BJ (cell line): ENCODE data around the gene VIT. TPM values are rescaled to one million over a fixed set of nuclear protein-coding genes. Genes with fewer than 3 reads are reported as not detected.
"Not testable (repeated sequence)": the region's sequence is repeated elsewhere in the genome, so short reads cannot be mapped to it uniquely, and the experiment has no call there.

Experiments used
- CTCF ChIA-PET: fragments of 350-600 bp; formaldehyde crosslinking; extraction: SDS; loops from one replicate; lab custom pipeline; 2021; ENCODE audit warnings: antibody characterized with exemption, inconsistent platforms; lab: Yijun Ruan, JAX
- POLR2A ChIA-PET: fragments of 300-600 bp; sonication (Branson Sonifier 250); formaldehyde crosslinking; extraction: SDS; loops from one replicate; lab custom pipeline; 2021; ENCODE audit warnings: antibody characterized with exemption; lab: Charles Lee
- DNase-seq: peaks from one replicate; pipeline ENCODE4 v3.0.0-alpha.2; 2011; ENCODE audit warnings: low read depth
- H3K27me3 ChIP-seq: 2 replicates; pipeline ENCODE4 v1.6.0; 2011; ENCODE audit warnings: low read length; ENCODE audit not compliant: control insufficient read depth, insufficient read depth
- H3K36me3 ChIP-seq: 2 replicates; pipeline ENCODE4 v1.5.1; 2011; ENCODE audit warnings: low read length; ENCODE audit not compliant: control insufficient read depth, insufficient read depth
- H3K4me3 ChIP-seq: 2 replicates; pipeline ENCODE4 v1.5.1; 2011; ENCODE audit warnings: low read depth, mild to moderate bottlenecking, control low read depth, low read length
- polyA plus RNA-seq: library from polyadenylated mRNA; depleted of rRNA; stranded (reverse); fragments of >200 nt; gene quantifications from 2 replicates; pipeline ENCODE4 v1.2.3, GENCODE V29; 2011
- TF ChIP-seq, protein P1 (sequence below): IDR thresholded peaks from 2 replicates; pipeline ENCODE4 v1.5.1; 2011; ENCODE audit warnings: low read depth, mild to moderate bottlenecking, control low read depth, inconsistent platforms, low read length, moderate library complexity; ENCODE audit not compliant: insufficient read depth

The VIT gene
- polyA plus RNA-seq, 1 experiment, result 41.1 TPM

DNA sequence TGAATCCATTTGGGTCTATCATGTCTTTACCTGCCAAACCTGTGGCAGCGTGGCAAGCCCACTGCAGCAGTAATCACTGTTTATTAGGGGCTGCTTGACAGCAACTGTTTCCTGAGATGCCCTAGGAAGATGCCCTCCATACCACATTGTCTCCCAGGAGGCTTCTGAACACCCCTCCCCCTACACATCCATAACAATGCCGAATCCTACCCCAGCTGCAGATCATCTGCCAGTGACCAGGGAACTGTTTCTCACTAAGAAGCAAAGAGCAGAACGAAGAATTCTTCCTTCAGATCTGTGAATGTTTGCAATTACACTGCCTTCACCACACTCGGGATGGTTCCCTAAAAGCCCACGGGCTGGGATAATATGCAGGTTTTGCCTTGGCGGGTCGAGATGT lies 127.8 kb downstream of the VIT start:
- Histone ChIP-seq H3K27me3 (peaks cover 1% of the 10 kb centered on the region; the same call in 1 of the 2 replicates), H3K4me3 (no peak overlapping the region), H3K36me3 (no peaks in the 10 kb centered on the region)
- TF ChIP-seq, protein P1, sequence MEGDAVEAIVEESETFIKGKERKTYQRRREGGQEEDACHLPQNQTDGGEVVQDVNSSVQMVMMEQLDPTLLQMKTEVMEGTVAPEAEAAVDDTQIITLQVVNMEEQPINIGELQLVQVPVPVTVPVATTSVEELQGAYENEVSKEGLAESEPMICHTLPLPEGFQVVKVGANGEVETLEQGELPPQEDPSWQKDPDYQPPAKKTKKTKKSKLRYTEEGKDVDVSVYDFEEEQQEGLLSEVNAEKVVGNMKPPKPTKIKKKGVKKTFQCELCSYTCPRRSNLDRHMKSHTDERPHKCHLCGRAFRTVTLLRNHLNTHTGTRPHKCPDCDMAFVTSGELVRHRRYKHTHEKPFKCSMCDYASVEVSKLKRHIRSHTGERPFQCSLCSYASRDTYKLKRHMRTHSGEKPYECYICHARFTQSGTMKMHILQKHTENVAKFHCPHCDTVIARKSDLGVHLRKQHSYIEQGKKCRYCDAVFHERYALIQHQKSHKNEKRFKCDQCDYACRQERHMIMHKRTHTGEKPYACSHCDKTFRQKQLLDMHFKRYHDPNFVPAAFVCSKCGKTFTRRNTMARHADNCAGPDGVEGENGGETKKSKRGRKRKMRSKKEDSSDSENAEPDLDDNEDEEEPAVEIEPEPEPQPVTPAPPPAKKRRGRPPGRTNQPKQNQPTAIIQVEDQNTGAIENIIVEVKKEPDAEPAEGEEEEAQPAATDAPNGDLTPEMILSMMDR, result no peak
- CTCF ChIA-PET, result interaction anchor here (0.9 kb wide), 1 partner anchor 33 kb away, joined by 3 read pairs; no protein-coding TSS in a partner anchor
- POLR2A ChIA-PET, result no interaction called here
- no peak for DNase-seq

DNA sequence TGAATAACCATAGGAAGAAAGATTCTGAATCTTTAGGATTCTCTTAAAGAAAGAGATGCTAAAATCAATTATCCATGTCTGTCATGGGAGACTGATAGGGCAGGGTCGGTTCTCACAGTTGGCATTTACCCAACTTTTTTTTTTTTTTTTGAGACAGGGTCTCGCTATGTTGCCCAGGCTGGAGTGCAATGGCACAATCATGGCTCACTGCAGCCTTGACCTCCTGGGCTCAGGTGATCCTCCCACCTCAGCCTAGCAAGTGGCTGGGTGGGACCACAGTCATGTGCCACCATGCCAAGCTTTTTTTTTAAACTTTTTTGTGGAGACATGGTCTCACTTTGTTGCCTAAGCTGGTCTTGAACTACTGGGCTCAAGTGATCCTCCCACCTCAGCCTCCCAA lies 128.2 kb downstream of the VIT start:
- H3K4me3 ChIP-seq, CTCF ChIA-PET, H3K27me3 ChIP-seq, H3K36me3 ChIP-seq, DNase-seq, POLR2A ChIA-PET: not testable (repeated sequence)

DNA sequence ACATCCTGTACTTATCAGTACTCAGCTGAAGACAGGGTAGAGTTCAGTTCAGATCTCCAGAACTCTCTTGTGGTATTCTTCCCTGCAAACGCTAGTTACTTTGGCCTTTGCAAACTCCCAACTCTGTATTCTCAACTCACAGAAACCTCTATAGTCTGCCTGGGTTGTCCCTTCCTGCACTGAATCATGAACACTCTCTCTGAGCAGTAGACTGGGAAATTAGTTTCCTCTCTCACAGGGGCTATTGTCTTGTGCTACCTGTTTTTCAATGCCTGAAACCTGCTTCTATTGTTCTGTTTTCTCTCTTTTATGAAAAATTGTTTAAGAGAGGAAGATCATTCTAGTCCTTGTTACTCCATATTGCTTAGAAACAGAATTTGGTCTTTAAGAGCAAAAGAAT lies 134.7 kb downstream of the VIT start:
- no peaks in the 10 kb centered on the region; the same call in 1 of the 2 replicates for H3K27me3 ChIP-seq
- H3K4me3 ChIP-seq, result no peak overlapping the region
- DNase-seq, result no peak
- H3K36me3 ChIP-seq, result no peaks in the 10 kb centered on the region
- TF ChIP-seq, protein P1, result no peak
- POLR2A ChIA-PET, result no interaction called here
- CTCF ChIA-PET, result no interaction called here

DNA sequence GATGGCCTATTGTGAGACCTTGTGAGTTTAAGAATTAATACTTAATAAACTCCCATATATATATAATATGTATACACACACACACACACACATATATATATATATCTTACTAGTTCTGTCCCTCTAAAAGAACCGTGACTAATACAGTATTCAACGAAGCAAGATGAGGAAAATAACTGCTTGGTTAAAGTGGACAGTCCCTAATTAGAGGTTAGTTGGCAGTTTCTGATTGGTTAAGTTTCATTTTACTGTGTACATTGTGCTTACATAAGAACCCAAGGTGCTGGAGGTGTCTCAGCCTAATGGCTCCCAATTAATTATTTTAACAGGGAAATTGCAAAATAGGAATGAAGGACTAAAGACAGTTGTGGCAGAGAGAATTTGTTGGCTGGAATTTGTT lies 137.7 kb downstream of the VIT start:
- Histone ChIP-seq H3K4me3 (no peak overlapping the region), H3K36me3 (no peaks in the 10 kb centered on the region), H3K27me3 (no peaks in the 10 kb centered on the region)
- DNase-seq, result no peak
- POLR2A ChIA-PET, result no interaction called here
- CTCF ChIA-PET, result no interaction called here
- TF ChIP-seq, protein P1, result no peak

DNA sequence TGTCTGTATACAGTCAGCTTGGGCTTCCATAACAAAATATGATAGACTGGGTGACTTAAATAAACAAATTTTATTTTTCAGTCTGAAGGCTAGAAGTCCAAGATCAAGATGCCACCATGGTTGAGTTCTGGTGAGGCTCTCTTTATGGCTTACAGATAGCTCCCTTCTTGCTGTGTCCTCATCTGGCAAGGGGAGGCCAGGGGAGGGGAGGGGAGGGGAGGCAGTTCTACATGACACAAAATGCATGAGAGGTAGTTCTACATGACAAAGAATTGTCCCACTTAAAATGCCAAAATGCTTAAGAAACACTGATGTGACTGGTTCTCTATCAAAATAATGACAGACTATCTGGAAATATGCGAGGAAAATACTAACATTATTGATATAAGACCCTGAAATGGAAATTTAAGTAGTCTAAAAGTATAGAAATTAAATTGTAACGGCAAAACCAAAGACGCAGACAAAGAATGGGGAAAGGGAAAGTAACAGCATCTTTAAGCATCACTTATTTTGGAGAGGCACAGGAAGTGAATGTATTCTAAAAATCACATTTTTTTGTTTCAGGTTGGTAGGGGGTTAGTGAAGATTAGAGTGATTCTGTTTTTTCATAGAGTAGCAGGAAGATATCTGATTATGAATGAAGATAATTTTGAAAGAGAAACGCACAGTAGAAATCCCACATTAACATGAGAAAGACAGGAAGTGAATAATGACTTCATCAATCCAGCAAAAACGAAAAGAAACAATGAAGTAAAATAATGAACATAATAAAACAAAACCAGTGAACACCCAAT lies 138.4 kb downstream of the VIT start:
- no peaks in the 10 kb centered on the region for H3K36me3 ChIP-seq
- TF ChIP-seq, protein P1, result no peak
- CTCF ChIA-PET, result no interaction called here
- H3K27me3 ChIP-seq, result no peaks in the 10 kb centered on the region
- POLR2A ChIA-PET, result no interaction called here
- DNase-seq, result no peak
- H3K4me3 ChIP-seq, result no peak overlapping the region
